ENCODE data around the gene KCNQ2. TPM values are rescaled to one million over a fixed set of nuclear protein-coding genes. Genes with fewer than 3 reads are reported as not detected.

KCNQ2 gene
- total RNA-seq, 1 donor from 2014 or later: 11.5 TPM

GRCh38 chr20:63469019-63469712, 3.3 kb downstream of the KCNQ2 start:
- Histone ChIP-seq H3K4me2 (ENCODE audit: low read length) (no peak overlapping the region), H3K4me3 (ENCODE audit: insufficient read depth, low read depth, low read length) (no peak overlapping the region), H3K27ac (ENCODE audit: low read depth, low read length) (no peak overlapping the region), H3K9ac (ENCODE audit: low read length) (no peak overlapping the region), H4K20me1 (ENCODE audit: insufficient read depth, low read length) (no peaks in the 10 kb centered on the region), H3K4me1 (ENCODE audit: insufficient read depth, low read length) (no peaks in the 10 kb centered on the region), H3K36me3 (ENCODE audit: insufficient read depth, low read length) (no peaks in the 10 kb centered on the region), H2AFZ (ENCODE audit: low read depth, low read length) (no peak overlapping the region), H3K9me3 (ENCODE audit: insufficient read depth, low read depth, low read length) (no peaks in the 10 kb centered on the region), H3K79me2 (ENCODE audit: insufficient read depth, low read length) (no peaks in the 10 kb centered on the region), H3K27me3 (ENCODE audit: insufficient read depth, low read length) (peaks cover 31% of the 10 kb centered on the region)
- DNase-seq (ENCODE audit: low read depth) (no peak), FAIRE-seq (no peak)
- TF ChIP-seq EZH2 (IDR thresholded peaks at IDR 0.05; ENCODE audit: insufficient read depth, low read length): no peak
- TF ChIP-seq CTCF (IDR thresholded peaks at IDR 0.05; ENCODE audit: insufficient read depth, low read depth, low read length): no peak
- Mint-ChIP-seq H3K27me3 (ENCODE audit: low read depth, unreplicated experiment) (peaks cover 34% of the 10 kb centered on the region), H3K36me3 (ENCODE audit: low read depth, unreplicated experiment) (peaks cover 2% of the 10 kb centered on the region), H3K4me3 (ENCODE audit: unreplicated experiment) (no peak overlapping the region), H3K4me1 (ENCODE audit: low read depth, unreplicated experiment) (no peaks in the 10 kb centered on the region), H3K9me3 (ENCODE audit: unreplicated experiment) (no peaks in the 10 kb centered on the region), H3K27ac (ENCODE audit: unreplicated experiment) (no peak overlapping the region)

GRCh38 chr20:63468421-63468820, 4.0 kb downstream of the KCNQ2 start:
- TF ChIP-seq EZH2 (IDR thresholded peaks at IDR 0.05; ENCODE audit: insufficient read depth, low read length) (no peak), CTCF (IDR thresholded peaks at IDR 0.05; ENCODE audit: insufficient read depth, low read depth, low read length) (no peak)
- H3K4me1 ChIP-seq (ENCODE audit: insufficient read depth, low read length): no peaks in the 10 kb centered on the region
- no peaks in the 10 kb centered on the region for H3K36me3 ChIP-seq (ENCODE audit: insufficient read depth, low read length)
- Mint-ChIP-seq H3K9me3 (ENCODE audit: unreplicated experiment) (no peaks in the 10 kb centered on the region), H3K4me3 (ENCODE audit: unreplicated experiment) (no peak overlapping the region), H3K36me3 (ENCODE audit: low read depth, unreplicated experiment) (peaks cover 2% of the 10 kb centered on the region), H3K27ac (ENCODE audit: unreplicated experiment) (no peak overlapping the region), H3K27me3 (ENCODE audit: low read depth, unreplicated experiment) (peaks cover 29% of the 10 kb centered on the region), H3K4me1 (ENCODE audit: low read depth, unreplicated experiment) (peaks cover 7% of the 10 kb centered on the region)
- no peak overlapping the region for H2AFZ ChIP-seq (ENCODE audit: low read depth, low read length)
- DNase-seq (ENCODE audit: low read depth) (no peak), FAIRE-seq (no peak)
- H3K4me3 ChIP-seq (ENCODE audit: insufficient read depth, low read depth, low read length): no peak overlapping the region
- no peaks in the 10 kb centered on the region for H3K9me3 ChIP-seq (ENCODE audit: insufficient read depth, low read depth, low read length)
- H4K20me1 ChIP-seq (ENCODE audit: insufficient read depth, low read length): no peaks in the 10 kb centered on the region
- H3K79me2 ChIP-seq (ENCODE audit: insufficient read depth, low read length): no peaks in the 10 kb centered on the region
- H3K27ac ChIP-seq (ENCODE audit: low read depth, low read length): no peak overlapping the region
- H3K27me3 ChIP-seq (ENCODE audit: insufficient read depth, low read length): peaks cover 25% of the 10 kb centered on the region
- no peak overlapping the region for H3K4me2 ChIP-seq (ENCODE audit: low read length)
- H3K9ac ChIP-seq (ENCODE audit: low read length): no peak overlapping the region
